Fibroblast of lung (primary cell): ENCODE results near the gene GBA2.

Source experiments
- EZH2 ChIP-seq: IDR thresholded peaks from 2 replicates; pipeline ENCODE4 v1.5.1; 2012; ENCODE audit warnings: low read length, control low read depth, mild to moderate bottlenecking; ENCODE audit errors: missing control alignments
- TF ChIP-seq, protein P1 (sequence below), 2 donors: IDR thresholded peaks in 1 of 2; conservative IDR thresholded peaks in 1 of 2; 1 replicate in 1 of 2; 2 replicates in 1 of 2; pipeline ENCODE4 v1.5.1; 2011 to 2012; ENCODE audit warnings: low read length in 2 of 2, control low read depth in 1 of 2, inconsistent platforms in 1 of 2, low read depth in 1 of 2, mild to moderate bottlenecking in 1 of 2

GRCh38 chr9:35792024-35792813 is 43.2 kb upstream of the GBA2 start:
- TF ChIP-seq, protein P1, sequence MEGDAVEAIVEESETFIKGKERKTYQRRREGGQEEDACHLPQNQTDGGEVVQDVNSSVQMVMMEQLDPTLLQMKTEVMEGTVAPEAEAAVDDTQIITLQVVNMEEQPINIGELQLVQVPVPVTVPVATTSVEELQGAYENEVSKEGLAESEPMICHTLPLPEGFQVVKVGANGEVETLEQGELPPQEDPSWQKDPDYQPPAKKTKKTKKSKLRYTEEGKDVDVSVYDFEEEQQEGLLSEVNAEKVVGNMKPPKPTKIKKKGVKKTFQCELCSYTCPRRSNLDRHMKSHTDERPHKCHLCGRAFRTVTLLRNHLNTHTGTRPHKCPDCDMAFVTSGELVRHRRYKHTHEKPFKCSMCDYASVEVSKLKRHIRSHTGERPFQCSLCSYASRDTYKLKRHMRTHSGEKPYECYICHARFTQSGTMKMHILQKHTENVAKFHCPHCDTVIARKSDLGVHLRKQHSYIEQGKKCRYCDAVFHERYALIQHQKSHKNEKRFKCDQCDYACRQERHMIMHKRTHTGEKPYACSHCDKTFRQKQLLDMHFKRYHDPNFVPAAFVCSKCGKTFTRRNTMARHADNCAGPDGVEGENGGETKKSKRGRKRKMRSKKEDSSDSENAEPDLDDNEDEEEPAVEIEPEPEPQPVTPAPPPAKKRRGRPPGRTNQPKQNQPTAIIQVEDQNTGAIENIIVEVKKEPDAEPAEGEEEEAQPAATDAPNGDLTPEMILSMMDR (conservative IDR thresholded peaks at IDR 0.05 in 1 of 2, IDR thresholded peaks at IDR 0.05 in 1 of 2; ENCODE audit: low read depth in 1 of 2, low read length in 2 of 2): no peak
- no peak for TF ChIP-seq EZH2
